ENCODE measurements around the gene ATXN1.

The ATXN1 gene

GRCh38 chr6:16596616-16597331, 164.5 kb downstream of the ATXN1 start:
- peak; percentile 82 for DNase-seq

- no peak for DNase-seq
Measured at GRCh38 chr6:16595514-16596120, 165.6 kb downstream of the ATXN1 start.

GRCh38 chr6:16594849-16595248, 166.4 kb downstream of the ATXN1 start:
- DNase-seq: no peak

- no peak for DNase-seq
Measured at GRCh38 chr6:16592223-16592911, 168.9 kb downstream of the ATXN1 start.

DNA sequence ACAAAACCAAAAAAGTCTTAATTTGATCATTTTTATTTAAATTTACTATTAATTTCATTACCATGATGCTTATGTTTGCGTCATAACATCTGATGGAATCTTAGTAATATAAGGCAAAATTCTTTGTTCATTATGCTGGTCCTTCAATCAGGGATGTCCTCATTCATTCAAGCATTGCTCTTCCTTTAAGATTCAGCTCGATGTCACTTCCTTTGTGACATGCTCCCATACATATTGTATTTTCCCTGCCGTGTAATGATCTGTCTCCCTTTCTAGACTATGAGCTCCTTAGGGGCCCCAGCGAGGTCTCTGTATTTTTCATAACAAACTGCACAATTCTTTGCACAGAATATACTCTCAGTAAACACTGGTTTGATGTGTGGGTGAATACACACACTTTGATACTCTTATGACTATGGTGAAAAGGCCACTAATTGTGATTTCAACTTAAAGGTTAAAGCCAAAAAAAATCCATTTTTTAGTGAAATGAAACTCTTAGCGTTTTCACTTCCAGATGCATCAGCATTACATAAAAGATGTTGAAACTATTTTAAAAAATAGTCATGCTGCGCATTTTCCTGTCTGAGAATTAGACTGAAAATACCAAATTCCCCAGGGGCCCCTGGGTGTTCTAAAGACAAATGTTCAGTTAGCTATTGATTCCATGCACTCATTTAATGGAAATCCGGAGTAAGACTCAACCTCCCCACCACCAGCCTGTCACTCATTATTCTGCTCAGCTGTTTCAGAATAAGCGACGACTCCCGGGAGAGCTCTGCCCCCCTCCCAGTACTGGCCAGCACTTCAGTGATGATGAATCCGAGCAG, 169.7 kb downstream of the ATXN1 start:
- no peak for DNase-seq

DNA sequence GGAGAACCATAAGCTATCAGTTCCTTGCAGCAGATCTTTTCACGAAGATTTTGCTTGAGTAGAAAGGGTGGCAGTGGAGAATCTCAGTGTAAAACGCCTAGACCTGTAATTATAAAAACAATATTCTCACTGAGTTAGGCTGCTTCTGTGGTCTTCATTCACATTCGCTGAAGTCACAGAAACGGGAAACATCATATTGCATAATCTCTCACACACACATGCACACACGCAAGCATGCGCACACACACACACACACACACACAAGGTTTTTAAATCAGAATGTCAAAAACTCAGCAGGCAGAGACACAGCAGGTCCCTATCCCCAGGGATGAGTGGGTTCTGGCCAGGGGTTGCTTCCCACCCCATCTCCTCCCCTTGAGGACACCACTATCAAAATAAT, 175.5 kb downstream of the ATXN1 start:
- no peak for DNase-seq

GRCh38 chr6:16583144-16583762, 178.0 kb downstream of the ATXN1 start:
- DNase-seq: no peak

GRCh38 chr6:16582446-16583143, 178.7 kb downstream of the ATXN1 start:
- DNase-seq: peak; percentile 13

- no peak for DNase-seq
Measured at GRCh38 chr6:16578695-16579285, 182.5 kb downstream of the ATXN1 start.

DNA sequence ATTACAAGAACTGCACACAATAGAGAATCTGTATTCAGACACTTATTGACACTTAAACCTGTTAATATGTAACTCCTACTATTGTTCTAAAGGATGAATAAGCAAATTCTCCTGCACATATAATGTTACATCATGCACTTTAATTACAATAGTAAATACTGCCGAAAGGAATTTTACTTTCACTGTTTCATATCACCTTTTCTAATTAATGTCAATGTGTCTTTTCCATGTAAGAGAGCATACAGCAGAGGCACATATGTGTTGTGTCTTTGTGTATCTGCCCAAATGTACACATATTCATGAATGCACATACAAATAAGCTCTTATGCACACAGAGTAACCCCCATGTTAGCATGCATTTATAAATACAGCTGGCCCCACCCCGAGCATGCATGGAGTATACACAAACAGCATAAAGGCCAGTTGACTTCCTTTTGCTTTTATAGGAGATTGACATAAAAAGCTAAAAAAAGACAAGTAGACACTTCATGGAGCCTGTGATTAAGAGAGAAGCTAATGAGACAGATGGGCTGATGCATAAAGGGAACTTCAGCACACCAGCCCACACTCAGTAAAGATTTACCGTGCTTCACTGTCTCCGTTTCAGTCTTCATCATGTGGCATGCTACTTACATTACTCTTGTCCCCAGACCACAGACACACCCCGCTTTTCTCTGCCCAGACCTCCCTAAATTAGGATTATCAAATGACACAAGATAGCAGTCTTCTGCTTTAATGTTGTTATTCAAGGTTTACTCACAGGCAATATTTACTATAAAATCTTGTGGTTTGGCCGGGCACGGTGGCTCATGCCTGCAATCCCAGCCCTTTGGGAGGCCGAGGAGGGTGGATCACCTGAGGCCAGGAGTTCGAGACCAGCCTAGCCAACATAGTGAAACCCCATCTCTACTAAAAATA, 184.6 kb downstream of the ATXN1 start:
- DNase-seq: peak; percentile 76

DNA sequence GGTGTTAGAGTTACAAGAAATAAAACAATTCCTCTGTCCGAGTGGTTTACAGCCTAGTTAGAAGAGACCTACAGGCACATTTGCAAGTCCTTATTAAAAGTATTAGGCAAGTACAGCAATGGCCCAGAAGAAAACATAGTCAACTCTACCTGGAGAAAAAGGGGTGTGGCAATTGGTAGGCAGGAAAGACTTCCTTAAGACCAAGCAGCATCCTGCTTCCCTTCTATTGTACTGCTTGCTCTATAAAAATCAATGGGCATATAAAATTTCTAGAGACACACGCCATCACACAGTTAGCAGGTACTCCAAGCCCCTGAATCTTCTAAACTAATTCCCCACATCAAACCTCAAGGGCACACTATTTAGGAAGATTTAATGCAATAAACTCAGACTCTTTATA, 185.6 kb downstream of the ATXN1 start:
- DNase-seq: peak; percentile 34

GRCh38 chr6:16572943-16573342, 188.3 kb downstream of the ATXN1 start:
- no peak for DNase-seq

DNA sequence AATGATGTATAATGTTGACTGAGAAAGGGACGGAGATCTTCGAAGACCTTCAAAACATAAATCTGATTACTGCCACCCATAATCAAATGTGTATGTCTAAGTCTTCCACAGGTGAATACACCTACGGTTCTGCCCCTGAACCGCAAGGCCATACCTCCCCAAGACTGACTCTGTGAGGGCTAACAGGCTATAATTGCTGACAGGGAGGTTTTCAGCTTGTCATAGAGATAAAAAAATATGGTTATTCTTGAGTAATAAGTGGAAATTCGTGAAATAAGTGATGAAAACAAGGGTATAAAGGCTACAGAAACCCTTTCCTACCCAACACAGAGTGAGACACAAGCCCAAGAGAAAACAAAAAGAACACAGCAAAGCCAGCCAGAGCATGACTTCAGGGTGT, 188.9 kb downstream of the ATXN1 start:
- DNase-seq: no peak

DNA sequence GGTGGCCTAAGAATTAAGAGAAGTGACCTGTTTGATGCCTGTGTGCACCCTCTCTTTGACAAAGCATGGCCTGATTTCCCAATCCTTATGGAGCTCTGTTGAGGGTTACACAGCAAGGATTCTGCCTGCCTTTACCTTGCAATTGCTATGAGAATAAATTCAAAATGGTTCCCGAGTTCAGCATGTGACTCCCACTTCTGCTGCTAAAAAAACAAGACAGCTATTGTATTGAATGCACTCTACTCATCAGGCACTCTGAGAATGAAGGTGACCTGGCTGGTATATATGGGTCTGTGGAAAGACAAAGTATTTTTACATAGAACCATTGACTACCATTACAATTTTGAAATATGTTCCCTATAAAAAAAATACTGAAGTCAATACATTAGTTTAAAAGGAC, 190.3 kb downstream of the ATXN1 start:
- no peak for DNase-seq

- no peak for DNase-seq
Measured at GRCh38 chr6:16570221-16570553, 191.1 kb downstream of the ATXN1 start.

- peak; percentile 22 for DNase-seq
Measured at GRCh38 chr6:16568128-16568527, 193.1 kb downstream of the ATXN1 start.

- no peak for DNase-seq
Measured at GRCh38 chr6:16567071-16567470, 194.2 kb downstream of the ATXN1 start.

DNA sequence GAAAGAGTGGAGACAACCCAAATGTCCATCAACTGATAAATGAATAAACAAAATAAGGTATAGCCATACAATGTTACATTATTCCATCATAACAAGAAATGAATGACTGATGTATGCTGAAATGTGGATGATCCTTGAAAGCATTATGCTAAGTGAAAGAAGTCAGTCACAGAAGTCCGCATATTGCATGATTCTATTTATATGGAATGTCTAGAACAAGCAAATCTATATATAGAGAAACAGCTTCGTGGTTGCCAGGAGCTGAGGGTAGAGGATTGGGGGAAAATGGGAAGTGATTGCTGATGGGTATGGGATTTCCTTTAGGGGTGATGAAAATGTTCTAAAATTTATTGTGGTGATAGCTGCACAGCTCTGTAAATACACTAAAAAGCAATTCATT, 196.8 kb downstream of the ATXN1 start:
- no peak for DNase-seq

- DNase-seq: no peak
Measured at GRCh38 chr6:16563628-16564240, 197.5 kb downstream of the ATXN1 start.

GRCh38 chr6:16562498-16562897, 198.8 kb downstream of the ATXN1 start:
- no peak for DNase-seq

Data from NCI-H69 (cell line).